Measurements from ENCODE around the gene OXCT2. TPM values are rescaled to one million over a fixed set of nuclear protein-coding genes. Genes with fewer than 3 reads are reported as not detected.
"Not testable (repeated sequence)": the region's sequence is repeated elsewhere in the genome, so short reads cannot be mapped to it uniquely, and the experiment has no call there.

OXCT2 gene
- total and polyA plus RNA-seq, 9 of the 15 experiments (the other 6 are each of a cell fraction or from before 2014, with no cell fraction given), result 0.08 to 0.64 (median 0.22) TPM; not detected in 2

GRCh38 chr1:39817091-39817932 is 46.2 kb upstream of the OXCT2 start (continued):
- TF ChIP-seq MAX (CRISPR knock-in tag; IDR thresholded peaks at IDR 0.05) (peak; percentile 89), ZBTB17 (CRISPR knock-in tag; IDR thresholded peaks at IDR 0.05) (peak; percentile 63; the same call in 1 of the 2 replicates), CBX3 (IDR thresholded peaks at IDR 0.05; ENCODE audit: borderline replicate concordance in 1 of 2, low read length in 2 of 2) (0 out of 3 replicates have a peak, but pooled peaks of 1 of the 2 experiments have one; percentile 10), USF1 (CRISPR knock-in tag; IDR thresholded peaks at IDR 0.05) (peak; percentile 87), RBFOX2 (IDR thresholded peaks at IDR 0.05; ENCODE audit: low read depth, low read length) (peak; percentile 53), ADNP (tag; IDR thresholded peaks at IDR 0.05) (0 out of 2 replicates have a peak, but pooled peaks have one; percentile 28), TOE1 (IDR thresholded peaks at IDR 0.05; ENCODE audit: borderline replicate concordance) (peak; percentile 83; the same call in 1 of the 2 replicates), MYC (IDR thresholded peaks at IDR 0.05; ENCODE audit: low read depth, low read length) (peak; percentile 63), ARID4B (CRISPR knock-in tag; IDR thresholded peaks at IDR 0.05) (peak; percentile 74)
- not testable (repeated sequence) for TF ChIP-seq TOE1, MYC (CRISPR knock-in tag; IDR thresholded peaks at IDR 0.05; ENCODE audit: borderline replicate concordance, low read depth)

Measured in K562 (cell line).